Activated T-cell treated with anti-CD3 and anti-CD28 coated beads, Interleukin-2, amount 50 U/mL, for 1 hour (primary cell): ENCODE measurements around the gene RPS6KC1.
"Not testable (repeated sequence)": the region's sequence is repeated elsewhere in the genome, so short reads cannot be mapped to it uniquely, and the experiment has no call there.

Experiments used
- DNase-seq: peaks from one replicate; pipeline ENCODE4 v3.0.0-alpha.2; 2020

Gene RPS6KC1

GRCh38 chr1:213051127-213051880 lies at the start of gene RPS6KC1:
Gene RPS6KC1, plus strand, starts transcription at chr1:213051241. Its CDS starts 164 bp downstream, at chr1:213051405.
- DNase-seq = peak; percentile 81

GRCh38 chr1:213003256-213003655 lies 47.8 kb upstream of the RPS6KC1 start:
- DNase-seq = no peak

GRCh38 chr1:213008564-213008963 lies 42.5 kb upstream of the RPS6KC1 start:
- DNase-seq = no peak

GRCh38 chr1:213014642-213015041 lies 36.4 kb upstream of the RPS6KC1 start:
- DNase-seq = no peak

- DNase-seq = peak; percentile 90
These were observed 35.7 kb upstream of the RPS6KC1 start, which contains the start of gene ANGEL2 for GRCh38 chr1:213015099-213016050. Gene ANGEL2, minus strand, starts transcription at chr1:213015867. Its CDS starts 196 bp downstream, at chr1:213015671.

GRCh38 chr1:213017447-213018273 lies 33.4 kb upstream of the RPS6KC1 start:
- no peak for DNase-seq

GRCh38 chr1:213019450-213019849 lies 31.6 kb upstream of the RPS6KC1 start:
- no peak for DNase-seq

GRCh38 chr1:213020016-213020415 lies 31.0 kb upstream of the RPS6KC1 start:
- DNase-seq = no peak

GRCh38 chr1:213027024-213027423 lies 24.0 kb upstream of the RPS6KC1 start:
- not testable (repeated sequence) for DNase-seq

- no peak for DNase-seq
These were observed 18.4 kb upstream of the RPS6KC1 start for GRCh38 chr1:213032651-213033050.

GRCh38 chr1:213034713-213035112 lies 16.3 kb upstream of the RPS6KC1 start:
- no peak for DNase-seq

GRCh38 chr1:213035573-213035972 lies 15.5 kb upstream of the RPS6KC1 start:
- no peak for DNase-seq

GRCh38 chr1:213041443-213041842 lies 9.6 kb upstream of the RPS6KC1 start:
- no peak for DNase-seq

GRCh38 chr1:213045321-213046226 lies 5.5 kb upstream of the RPS6KC1 start:
- DNase-seq = not testable (repeated sequence)

GRCh38 chr1:213049232-213049631 lies 1.8 kb upstream of the RPS6KC1 start:
- no peak for DNase-seq

GRCh38 chr1:213050745-213051126 lies 305 bp upstream of the RPS6KC1 start:
- DNase-seq = no peak

- DNase-seq = no peak
These were observed 801 bp downstream of the RPS6KC1 start for GRCh38 chr1:213051881-213052202.

GRCh38 chr1:213053455-213053854 lies 2.4 kb downstream of the RPS6KC1 start:
- DNase-seq = no peak

GRCh38 chr1:213054142-213054541 lies 3.1 kb downstream of the RPS6KC1 start:
- DNase-seq = no peak

GRCh38 chr1:213054733-213055591 lies 3.9 kb downstream of the RPS6KC1 start:
- DNase-seq = no peak

GRCh38 chr1:213055767-213056166 lies 4.7 kb downstream of the RPS6KC1 start:
- no peak for DNase-seq
